Fibroblast of lung (primary cell): ENCODE results near the gene COL1A1. TPM values are rescaled to one million over a fixed set of nuclear protein-coding genes. Genes with fewer than 3 reads are reported as not detected.
A peak's percentile ranks its signal among the peaks of the same experiment; 100 is the strongest.

Experiments
- DNase-seq, 2 donors: peaks; one replicate each; pipeline versions ENCODE4 v3.0.0 to v3.0.0-alpha.2; 2010; ENCODE audit warnings: low read depth in 2 of 2
- H2AFZ ChIP-seq: 2 replicates; pipeline ENCODE4 v1.5.1; 2012; ENCODE audit warnings: low read length, control low read depth, inconsistent platforms
- H3K27ac ChIP-seq: 2 replicates; pipeline ENCODE4 v1.5.1; 2011; ENCODE audit warnings: low read length, control low read depth; ENCODE audit not compliant: insufficient read depth
- H3K27me3 ChIP-seq: 2 replicates; pipeline ENCODE4 v1.5.1; 2011; ENCODE audit warnings: mild to moderate bottlenecking, low read length; ENCODE audit not compliant: control insufficient read depth, insufficient read depth
- H3K36me3 ChIP-seq: 2 replicates; pipeline ENCODE4 v1.5.1; 2011; ENCODE audit warnings: low read length; ENCODE audit not compliant: control insufficient read depth, insufficient read depth
- H3K4me1 ChIP-seq: 2 replicates; pipeline ENCODE4 v1.5.1; 2011; ENCODE audit warnings: low read length; ENCODE audit not compliant: control insufficient read depth, insufficient read depth; ENCODE audit errors: extremely low read depth
- H3K4me2 ChIP-seq: 2 replicates; pipeline ENCODE4 v1.5.1; 2011; ENCODE audit warnings: low read length, control low read depth; ENCODE audit not compliant: insufficient read depth; ENCODE audit errors: extremely low read depth
- H3K4me3 ChIP-seq, 4 experiments: fragments of 200-600 bp in 1 of 4; sonication (generic) in 1 of 4; replicated peaks in 1 of 4; 2 replicates each; pipeline ENCODE4 v1.5.1; 2011 to 2016; ENCODE audit warnings: low read length in 4 of 4, low read depth in 3 of 4, mild to moderate bottlenecking in 3 of 4, control low read depth in 2 of 4, inconsistent platforms in 1 of 4, mixed read lengths in 1 of 4; ENCODE audit not compliant: insufficient read depth in 1 of 4; ENCODE audit errors: control extremely low read depth in 1 of 4
- H3K79me2 ChIP-seq: 2 replicates; pipeline ENCODE4 v1.5.1; 2012; ENCODE audit warnings: mild to moderate bottlenecking, low read length, inconsistent platforms; ENCODE audit not compliant: control insufficient read depth, insufficient read depth
- H3K9ac ChIP-seq: 2 replicates; pipeline ENCODE4 v1.5.1; 2011; ENCODE audit warnings: mild to moderate bottlenecking, low read length, control low read depth; ENCODE audit not compliant: insufficient read depth
- H3K9me3 ChIP-seq: 2 replicates; pipeline ENCODE4 v1.5.1; 2012; ENCODE audit warnings: low read depth, low read length; ENCODE audit not compliant: control insufficient read depth, insufficient read depth
- H4K20me1 ChIP-seq: 2 replicates; pipeline ENCODE4 v1.5.1; 2011; ENCODE audit warnings: low read length; ENCODE audit not compliant: control insufficient read depth, insufficient read depth; ENCODE audit errors: extremely low read depth
- CTCF ChIP-seq, 2 donors: IDR thresholded peaks in 1 of 2; conservative IDR thresholded peaks in 1 of 2; 1 replicate in 1 of 2; 2 replicates in 1 of 2; pipeline ENCODE4 v1.5.1; 2011 to 2012; ENCODE audit warnings: low read length in 2 of 2, control low read depth in 1 of 2, inconsistent platforms in 1 of 2, low read depth in 1 of 2, mild to moderate bottlenecking in 1 of 2
- EZH2 ChIP-seq: IDR thresholded peaks from 2 replicates; pipeline ENCODE4 v1.5.1; 2012; ENCODE audit warnings: low read length, control low read depth, mild to moderate bottlenecking; ENCODE audit errors: missing control alignments
- polyA plus RNA-seq, 2 donors: library from polyadenylated mRNA; depleted of rRNA in 1 of 2; stranded (reverse) in 1 of 2; unstranded in 1 of 2; fragments of >200 nt; gene quantifications; 2 replicates each; pipeline ENCODE4 v1.2.1, GENCODE V29; 2011 to 2012; ENCODE audit warnings: missing spikeins in 1 of 2
- total RNA-seq: library from RNA; depleted of rRNA; stranded (reverse); fragments of >200 nt; gene quantifications from 2 replicates; pipeline ENCODE4 v1.2.1, GENCODE V29; 2014

The COL1A1 gene
- total and polyA plus RNA-seq, 2 donors (not counting 1 experiment from before 2014, with no cell fraction given): 541 to 584 TPM

DNA sequence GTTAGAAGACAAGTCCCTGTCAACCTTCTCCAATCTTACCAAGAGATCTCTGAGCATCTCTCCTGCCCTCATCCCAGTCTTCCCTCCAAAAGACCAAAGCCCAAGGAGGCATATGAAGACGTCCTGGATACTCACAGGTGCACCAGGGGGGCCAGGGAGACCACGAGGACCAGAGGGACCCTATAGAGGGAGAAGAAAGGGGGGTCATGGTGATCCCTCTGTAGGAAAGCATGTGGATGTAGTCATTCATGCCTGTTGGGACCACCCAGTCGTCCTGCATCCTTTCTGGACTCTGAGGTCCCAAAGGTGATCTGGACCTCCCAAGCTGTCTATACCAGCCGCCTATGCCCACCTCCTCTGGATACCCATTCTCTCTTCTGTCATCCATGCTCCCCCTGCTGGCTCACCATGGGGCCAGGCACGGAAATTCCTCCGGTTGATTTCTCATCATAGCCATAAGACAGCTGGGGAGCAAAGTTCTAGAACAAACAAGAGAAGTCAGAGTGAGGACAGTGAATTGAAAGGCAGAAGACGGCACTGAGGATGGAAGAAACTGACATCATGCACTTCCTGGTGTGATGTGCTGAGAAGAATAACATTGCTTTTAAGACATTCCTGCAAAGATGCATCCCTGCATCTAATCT is 3.3 kb downstream of the COL1A1 start:
- Histone ChIP-seq H3K4me1 (peaks cover 33% of the 10 kb centered on the region), H2AFZ (no peak overlapping the region), H3K4me2 (peak overlapping the region; percentile 38), H3K79me2 (peaks cover 81% of the 10 kb centered on the region), H3K4me3 (peak overlapping the region; percentile 88 to 100 (median 94)), H3K36me3 (peaks cover 54% of the 10 kb centered on the region), H3K27me3 (no peaks in the 10 kb centered on the region), H4K20me1 (no peaks in the 10 kb centered on the region), H3K9ac (no peak overlapping the region), H3K9me3 (no peaks in the 10 kb centered on the region), H3K27ac (peak overlapping the region; percentile 58)
- peak; percentile 48 to 69 for DNase-seq
- TF ChIP-seq EZH2 (no peak), CTCF (conservative IDR thresholded peaks at IDR 0.05 in 1 of 2, IDR thresholded peaks at IDR 0.05 in 1 of 2; ENCODE audit: low read depth in 1 of 2, low read length in 2 of 2) (peak; percentile 69 to 77)

GRCh38 chr17:50196826-50197225 is 4.6 kb downstream of the COL1A1 start:
- Histone ChIP-seq H3K4me1 (peaks cover 33% of the 10 kb centered on the region), H3K36me3 (peaks cover 65% of the 10 kb centered on the region), H3K79me2 (peaks cover 93% of the 10 kb centered on the region), H3K27me3 (no peaks in the 10 kb centered on the region), H3K9me3 (no peaks in the 10 kb centered on the region), H3K4me3 (peak overlapping the region in 2 of 4 experiments; percentile 88 to 90), H3K4me2 (peak overlapping the region; percentile 52), H2AFZ (no peak overlapping the region), H3K9ac (peak overlapping the region; percentile 16), H4K20me1 (no peaks in the 10 kb centered on the region), H3K27ac (peak overlapping the region; percentile 58)
- peak; percentile 71 to 78 for DNase-seq
- TF ChIP-seq EZH2 (no peak), CTCF (conservative IDR thresholded peaks at IDR 0.05 in 1 of 2, IDR thresholded peaks at IDR 0.05 in 1 of 2; ENCODE audit: low read depth in 1 of 2, low read length in 2 of 2) (no peak)

DNA sequence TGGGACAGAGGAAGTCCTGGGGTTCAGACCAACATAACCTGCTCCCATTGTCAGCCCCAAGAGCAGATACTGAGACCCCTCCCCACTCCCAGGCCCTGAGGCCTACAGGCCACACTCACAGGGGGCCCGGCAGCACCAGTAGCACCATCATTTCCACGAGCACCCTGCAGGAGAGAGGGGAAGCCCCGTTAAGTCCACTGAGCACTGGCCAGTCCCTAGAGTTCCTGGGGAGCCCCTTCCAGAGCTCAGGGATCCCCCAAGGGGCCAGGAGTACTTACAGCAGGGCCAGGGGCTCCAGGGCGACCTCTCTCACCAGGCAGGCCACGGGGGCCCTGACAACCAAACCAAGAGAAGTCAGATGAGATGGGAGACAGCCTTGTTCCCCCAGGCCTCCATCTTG is 5.4 kb downstream of the COL1A1 start:
- Histone ChIP-seq H3K9ac (peak overlapping the region; percentile 25), H3K4me1 (peaks cover 36% of the 10 kb centered on the region), H3K36me3 (peaks cover 72% of the 10 kb centered on the region), H3K79me2 (peaks cover 94% of the 10 kb centered on the region), H3K9me3 (no peaks in the 10 kb centered on the region), H4K20me1 (no peaks in the 10 kb centered on the region), H3K4me2 (peak overlapping the region; percentile 52), H3K27ac (peak overlapping the region; percentile 58), H3K27me3 (no peaks in the 10 kb centered on the region), H3K4me3 (peak overlapping the region in 1 of 4 experiments; percentile 90), H2AFZ (no peak overlapping the region)
- DNase-seq: peak in 1 of 2 donors; percentile 39
- TF ChIP-seq EZH2: no peak
- TF ChIP-seq CTCF (conservative IDR thresholded peaks at IDR 0.05 in 1 of 2, IDR thresholded peaks at IDR 0.05 in 1 of 2; ENCODE audit: low read depth in 1 of 2, low read length in 2 of 2): no peak
